Hematopoietic multipotent progenitor cell treated with erythropoietin and hydrocortisone succinate and interleukin-3 and kit ligand, for 15 days (in vitro differentiated cells): ENCODE measurements around the gene LYPD3.
"Not testable (repeated sequence)": the region's sequence is repeated elsewhere in the genome, so short reads cannot be mapped to it uniquely, and the experiment has no call there.

Experiments
- DNase-seq: peaks from one replicate; pipeline ENCODE4 v3.0.0-alpha.2; 2015; ENCODE audit warnings: low spot score

Gene LYPD3

DNA sequence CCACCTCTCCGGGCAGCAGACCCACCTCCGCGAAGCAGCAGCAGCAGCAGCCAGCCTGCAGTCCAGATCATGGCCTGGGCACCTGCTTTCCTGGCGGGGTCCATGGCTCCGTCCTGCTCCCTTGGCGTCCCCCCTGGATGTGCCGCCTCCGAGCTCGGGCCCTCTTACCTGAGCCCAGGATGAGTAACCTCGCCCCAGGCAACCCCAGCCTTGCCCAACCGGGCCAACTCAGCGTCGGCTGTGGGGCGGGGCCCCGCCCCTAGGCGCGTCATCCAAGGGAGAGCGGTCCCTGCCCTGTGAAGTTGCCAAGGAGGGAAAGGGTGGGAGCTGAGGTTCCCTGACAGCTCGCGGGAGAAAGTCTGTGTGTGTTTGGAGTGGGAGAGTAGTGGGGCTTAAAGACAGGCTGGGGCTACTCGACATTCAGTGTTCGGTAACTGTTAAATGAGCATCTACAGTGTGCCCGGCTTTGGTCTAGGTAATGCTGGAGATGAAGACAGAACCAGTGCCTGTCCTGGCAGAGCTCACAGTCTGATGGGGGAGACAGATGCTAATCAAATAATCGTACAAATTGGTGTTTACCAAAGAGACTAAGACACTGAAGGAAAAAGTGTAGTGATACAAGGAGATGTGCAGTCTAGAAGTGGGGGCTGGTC is at the start of gene LYPD3:
LYPD3 (minus strand) TSS at position 141 of the 653 bp plus-strand sequence; CDS start at position 104, 37 bp downstream.
- peak; percentile 18 for DNase-seq

GRCh38 chr19:43512399-43512798 is 47.0 kb upstream of the LYPD3 start:
- DNase-seq: not testable (repeated sequence)

DNA sequence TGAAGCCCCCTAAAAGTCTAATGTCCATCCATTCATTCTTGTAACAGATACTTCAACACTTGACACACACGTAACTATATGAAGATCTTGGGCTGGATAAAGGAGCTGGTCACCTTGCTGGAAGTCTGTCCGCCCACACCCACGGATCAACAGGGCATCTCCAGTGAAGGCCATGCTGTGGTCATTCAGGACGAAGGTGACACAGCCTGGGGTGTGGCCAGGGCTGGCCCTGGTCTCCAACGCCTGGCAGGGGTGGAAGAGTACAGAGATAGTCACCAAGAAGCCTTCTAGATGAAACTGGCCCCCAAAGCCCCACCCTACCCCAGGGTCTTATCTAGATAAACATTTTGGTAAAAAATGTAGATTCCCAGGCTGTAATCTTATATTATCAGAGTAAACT is 45.9 kb upstream of the LYPD3 start:
- no peak for DNase-seq

DNA sequence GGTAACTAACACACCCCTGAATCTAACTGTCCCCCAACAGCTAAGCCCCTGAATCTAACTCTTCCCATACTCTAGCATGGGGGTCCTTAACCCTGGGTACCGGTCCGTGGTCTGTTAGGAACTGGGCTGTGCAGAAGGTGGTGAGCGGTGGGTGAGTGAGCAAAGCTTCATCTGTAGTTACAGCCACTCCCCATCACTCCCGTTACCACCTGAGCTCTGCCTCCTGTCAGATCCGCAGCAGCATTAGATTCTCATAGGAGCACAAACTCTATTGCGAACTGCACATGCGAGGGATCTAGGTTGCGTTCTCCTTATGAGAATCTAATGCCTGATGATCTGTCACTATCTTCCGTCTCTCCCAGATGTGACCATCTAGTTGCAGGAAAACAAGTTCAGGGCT is 45.3 kb upstream of the LYPD3 start:
- no peak for DNase-seq

DNA sequence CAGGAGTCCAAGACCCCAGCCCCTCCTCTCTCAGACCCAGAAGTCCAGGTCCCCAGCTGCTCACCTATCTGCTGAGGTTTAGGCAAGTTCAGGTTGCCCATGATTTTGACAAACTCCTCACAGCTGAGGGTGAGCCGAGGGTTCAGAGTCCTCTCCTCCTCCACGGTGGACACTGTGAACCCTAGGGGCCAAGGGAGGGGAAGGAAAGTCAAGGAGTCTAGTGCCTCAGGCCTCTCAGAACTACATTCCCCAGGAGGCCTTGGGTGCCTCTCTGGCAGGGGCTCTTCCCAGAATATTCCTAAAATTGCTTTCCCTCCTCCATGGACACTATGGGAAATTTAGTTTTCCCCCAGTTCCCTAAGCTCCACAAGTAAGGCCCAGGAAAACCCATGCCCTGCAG is 42.5 kb upstream of the LYPD3 start:
- DNase-seq: no peak

- no peak for DNase-seq
These were observed 41.2 kb upstream of the LYPD3 start for GRCh38 chr19:43506629-43507028.

GRCh38 chr19:43505941-43506340 is 40.5 kb upstream of the LYPD3 start:
- DNase-seq: peak; percentile 46

GRCh38 chr19:43505186-43505456 is 39.7 kb upstream of the LYPD3 start:
- DNase-seq: no peak

- no peak for DNase-seq
These were observed 39.2 kb upstream of the LYPD3 start, which contains the start of gene PHLDB3 for GRCh38 chr19:43504426-43505185. TSS of gene PHLDB3 (minus strand) at chr19:43504746. CDS start at chr19:43504118, 628 bp downstream.

- DNase-seq: peak; percentile 91
These were observed 38.4 kb upstream of the LYPD3 start for GRCh38 chr19:43503501-43504425.

GRCh38 chr19:43502419-43502976 is 37.1 kb upstream of the LYPD3 start:
- DNase-seq: no peak

DNA sequence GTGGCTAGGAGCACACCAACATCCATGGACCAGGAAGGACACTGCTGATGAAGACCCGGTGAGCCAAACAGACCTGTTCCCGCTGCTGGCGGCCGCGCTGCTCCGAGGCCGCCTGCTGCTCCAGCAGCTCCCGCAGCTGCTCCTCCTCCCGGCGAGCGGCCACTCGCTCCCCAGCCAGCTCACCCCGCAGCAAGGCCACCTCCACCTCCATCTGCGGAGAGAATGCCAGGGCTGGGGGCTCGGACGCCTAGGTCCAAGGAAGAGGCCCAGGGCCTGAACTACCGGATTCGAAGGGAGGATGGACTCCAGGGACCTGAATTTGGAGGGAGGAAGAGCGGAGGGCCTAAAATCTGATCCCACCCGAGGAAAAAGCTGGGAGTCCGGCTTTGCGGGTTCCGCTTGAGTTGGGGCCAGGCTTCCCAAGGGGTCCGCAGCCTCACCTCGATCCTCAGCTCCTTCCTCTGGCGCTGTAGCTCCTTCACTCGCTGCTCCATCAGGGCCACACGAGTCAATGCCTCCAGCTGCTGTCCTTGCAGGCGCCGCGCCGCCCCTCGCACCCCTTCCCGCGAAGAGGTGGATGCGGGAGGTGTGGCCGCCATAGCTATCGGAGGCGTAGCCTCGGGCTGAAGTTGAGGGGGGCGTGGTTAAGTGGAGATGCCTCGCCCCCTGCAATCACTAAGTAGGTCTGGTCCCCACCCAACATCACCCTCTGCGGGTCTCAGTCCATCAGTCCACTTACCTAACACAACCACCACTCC is 36.4 kb upstream of the LYPD3 start:
- DNase-seq: no peak

GRCh38 chr19:43499042-43499441 is 33.6 kb upstream of the LYPD3 start:
- no peak for DNase-seq

- no peak for DNase-seq
These were observed 32.9 kb upstream of the LYPD3 start for GRCh38 chr19:43498233-43498842.

DNA sequence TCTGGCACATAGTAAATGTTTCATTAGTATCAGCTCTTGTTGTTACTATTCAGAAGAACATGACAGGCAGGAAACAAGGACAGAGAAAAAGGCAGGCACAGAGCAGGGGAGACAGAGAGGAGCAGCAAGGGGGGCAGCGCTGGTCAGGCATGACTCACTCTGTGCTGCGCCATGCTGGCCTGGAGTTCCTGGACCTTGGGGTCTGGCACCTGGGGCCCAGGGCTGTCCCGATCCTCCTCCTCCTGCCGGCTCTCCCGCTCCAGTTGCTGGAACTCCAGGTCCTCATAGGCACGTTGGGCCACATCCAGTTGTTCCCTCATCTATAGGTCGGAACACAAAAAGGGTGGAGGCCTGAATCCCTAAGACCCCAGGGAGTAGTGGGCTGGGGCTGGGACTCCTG is 31.6 kb upstream of the LYPD3 start:
- DNase-seq: no peak

DNA sequence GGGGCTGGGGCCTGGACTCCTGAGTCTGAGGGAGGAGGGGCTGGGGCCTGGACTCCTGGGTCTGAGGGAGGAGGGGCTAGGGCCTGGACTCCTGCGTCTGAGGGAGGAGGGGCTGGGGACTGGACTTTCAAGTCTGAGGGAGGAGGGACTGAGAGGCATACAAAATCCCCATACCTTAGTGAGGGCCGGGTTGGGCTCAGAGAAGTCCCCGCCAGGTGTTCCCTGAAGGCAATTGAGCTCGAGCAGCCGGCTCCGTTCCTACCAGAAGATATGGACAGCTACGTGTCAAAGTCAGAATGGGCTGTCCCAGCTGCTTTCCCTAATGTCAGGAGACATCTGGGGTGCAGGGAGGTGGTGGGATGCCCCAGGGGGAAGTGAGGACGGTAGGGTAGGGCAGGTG is 29.7 kb upstream of the LYPD3 start:
- DNase-seq: no peak

GRCh38 chr19:43490759-43491158 is 25.4 kb upstream of the LYPD3 start:
- no peak for DNase-seq

- DNase-seq: no peak
These were observed 24.7 kb upstream of the LYPD3 start for GRCh38 chr19:43489979-43490599.

GRCh38 chr19:43489310-43489709 is 23.9 kb upstream of the LYPD3 start:
- DNase-seq: no peak

DNA sequence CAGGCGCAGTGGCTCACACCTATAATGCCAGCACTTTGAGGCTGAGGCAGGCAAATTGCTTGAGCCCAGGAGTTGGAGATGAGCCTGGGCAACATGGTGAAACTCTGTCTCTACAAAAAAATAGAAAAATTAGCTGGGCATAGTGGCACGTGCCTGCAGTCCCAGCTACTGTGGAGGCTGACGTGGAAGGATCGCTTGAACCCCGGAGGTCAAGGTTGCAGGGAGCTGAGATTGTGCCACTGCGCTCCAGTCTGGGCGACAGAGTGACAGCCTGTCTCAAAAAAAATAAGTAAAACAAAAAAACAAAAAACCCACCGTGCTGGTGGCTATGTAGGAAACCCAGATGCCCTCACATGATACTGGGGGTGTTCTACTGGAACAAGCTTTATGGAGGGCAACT is 22.8 kb upstream of the LYPD3 start:
- no peak for DNase-seq

DNA sequence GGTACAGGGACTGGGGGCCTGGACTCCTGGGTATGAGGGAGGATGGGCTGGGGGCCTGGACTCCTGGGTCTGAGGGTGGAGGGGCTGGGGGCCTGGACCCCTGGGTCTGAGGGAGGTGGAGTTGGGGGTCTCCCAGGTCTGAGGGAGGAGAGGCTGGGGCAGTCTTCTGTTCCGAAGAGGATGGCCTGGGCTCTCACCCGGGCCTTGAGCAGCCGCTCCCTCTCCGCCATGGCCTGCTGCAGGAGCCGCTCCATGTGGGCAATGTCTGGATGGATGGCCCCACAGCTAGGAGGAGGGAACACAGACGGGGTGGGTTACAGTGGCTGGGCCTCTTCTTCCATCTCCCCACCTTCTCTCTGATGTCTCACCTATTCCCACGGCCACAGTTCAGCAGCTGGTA is 21.0 kb upstream of the LYPD3 start:
- DNase-seq: no peak
